Peyer's patch (tissue), 4 donors: ENCODE measurements around the gene DCANP1. TPM values are rescaled to one million over a fixed set of nuclear protein-coding genes. Genes with fewer than 3 reads are reported as not detected.

Experiments
- DNase-seq, 3 donors: peaks; one replicate each; pipeline ENCODE4 v3.0.0-alpha.2; 2017 to 2019
- H3K27ac ChIP-seq, 4 donors: fragments of 200-600 bp; sonication (generic); one replicate each; pipeline ENCODE4 v1.5.1; 2016 to 2019
- H3K27me3 ChIP-seq, 2 donors: fragments of 200-600 bp; sonication (generic); one replicate each; pipeline ENCODE4 v1.5.1; 2019
- H3K36me3 ChIP-seq, 3 donors: fragments of 200-600 bp; sonication (generic); one replicate each; pipeline ENCODE4 v1.5.1; 2016 to 2019
- H3K4me1 ChIP-seq, 4 donors: fragments of 200-600 bp; sonication (generic); one replicate each; pipeline ENCODE4 v1.5.1; 2016 to 2019
- H3K4me3 ChIP-seq, 4 donors: fragments of 200-600 bp; sonication (generic); 1 replicate in 3 of 4; 2 replicates in 1 of 4; pipeline ENCODE4 v1.5.1; 2016 to 2019; ENCODE audit warnings: mild to moderate bottlenecking in 1 of 4
- H3K9me3 ChIP-seq, 4 donors: fragments of 200-600 bp; sonication (generic); one replicate each; pipeline ENCODE4 v1.5.1; 2016 to 2019; ENCODE audit warnings: mild to moderate bottlenecking in 1 of 4
- CTCF ChIP-seq, 6 experiments: fragments of 450-650 bp in 4 of 6; fragments of 200-600 bp in 2 of 6; sonication (generic) in 1 of 6; IDR thresholded peaks; one replicate each; pipeline ENCODE4 v1.5.1; 2017 to 2019; ENCODE audit warnings: antibody characterized with exemption in 6 of 6, mild to moderate bottlenecking in 3 of 6, moderate library complexity in 1 of 6
- POLR2A ChIP-seq, 2 donors: fragments of 450-650 bp; IDR thresholded peaks; one replicate each; pipeline ENCODE4 v1.5.1; 2017; ENCODE audit warnings: antibody characterized with exemption in 2 of 2, mild to moderate bottlenecking in 2 of 2, moderate library complexity in 2 of 2
- total RNA-seq, 4 donors: library from RNA; depleted of rRNA; stranded (reverse); fragments of >200 nt; gene quantifications; one replicate each; pipeline ENCODE4 v1.1.0, GENCODE V29; 2016

Gene DCANP1
- total RNA-seq, 4 donors from 2014 or later = 0.27 to 1.7 TPM; not detected in 2

GRCh38 chr5:135481909-135482311 is 34.8 kb upstream of the DCANP1 start:
- no peak for DNase-seq
- Histone ChIP-seq H3K27me3 (no peaks in the 10 kb centered on the region), H3K27ac (no peak overlapping the region), H3K9me3 (no peaks in the 10 kb centered on the region), H3K36me3 (no peaks in the 10 kb centered on the region), H3K4me1 (no peaks in the 10 kb centered on the region), H3K4me3 (no peak overlapping the region)
- TF ChIP-seq POLR2A (IDR thresholded peaks at IDR 0.05) = no peak
- no peak for TF ChIP-seq CTCF (IDR thresholded peaks at IDR 0.05)

- no peak for TF ChIP-seq CTCF (IDR thresholded peaks at IDR 0.05)
- no peak for TF ChIP-seq POLR2A (IDR thresholded peaks at IDR 0.05)
- Histone ChIP-seq H3K27ac (no peak overlapping the region), H3K27me3 (no peaks in the 10 kb centered on the region), H3K9me3 (no peaks in the 10 kb centered on the region), H3K36me3 (no peaks in the 10 kb centered on the region), H3K4me1 (no peaks in the 10 kb centered on the region), H3K4me3 (no peak overlapping the region)
- DNase-seq = no peak
Measured at GRCh38 chr5:135481387-135481786, 34.2 kb upstream of the DCANP1 start.

- no peak for TF ChIP-seq CTCF (IDR thresholded peaks at IDR 0.05)
- no peak for TF ChIP-seq POLR2A (IDR thresholded peaks at IDR 0.05)
- no peak for DNase-seq
- Histone ChIP-seq H3K9me3 (no peaks in the 10 kb centered on the region), H3K27ac (no peak overlapping the region), H3K4me1 (no peaks in the 10 kb centered on the region), H3K36me3 (no peaks in the 10 kb centered on the region), H3K27me3 (no peaks in the 10 kb centered on the region), H3K4me3 (no peak overlapping the region)
Measured at GRCh38 chr5:135480511-135480910, 33.4 kb upstream of the DCANP1 start.

- Histone ChIP-seq H3K9me3 (no peaks in the 10 kb centered on the region), H3K27me3 (no peaks in the 10 kb centered on the region), H3K4me3 (no peak overlapping the region), H3K27ac (no peak overlapping the region), H3K4me1 (no peaks in the 10 kb centered on the region), H3K36me3 (no peaks in the 10 kb centered on the region)
- DNase-seq = no peak
- TF ChIP-seq POLR2A (IDR thresholded peaks at IDR 0.05) (no peak), CTCF (IDR thresholded peaks at IDR 0.05) (no peak)
Measured at GRCh38 chr5:135478938-135479337, 31.8 kb upstream of the DCANP1 start.

- no peak overlapping the region for H3K4me3 ChIP-seq
- H3K4me1 ChIP-seq = no peaks in the 10 kb centered on the region
- TF ChIP-seq CTCF (IDR thresholded peaks at IDR 0.05) (no peak), POLR2A (IDR thresholded peaks at IDR 0.05) (no peak)
- H3K36me3 ChIP-seq = no peaks in the 10 kb centered on the region
- no peak for DNase-seq
- H3K27ac ChIP-seq = no peak overlapping the region
- H3K9me3 ChIP-seq = no peaks in the 10 kb centered on the region
- H3K27me3 ChIP-seq = no peaks in the 10 kb centered on the region
Measured at GRCh38 chr5:135477613-135478066, 30.5 kb upstream of the DCANP1 start.
